A549 (cell line): ENCODE data around the gene RNF145.
A peak's percentile ranks its signal among the peaks of the same experiment; 100 is the strongest.

Source experiments
- CBX8 ChIP-seq: fragments of 200-600 bp; sonication (generic); IDR thresholded peaks from 2 replicates; pipeline ENCODE4 v1.6.1; 2016
- CEBPB ChIP-seq, 2 experiments: fragments of >200 bp in 1 of 2; sonication (Bioruptor Twin) in 1 of 2; formaldehyde crosslinking in 1 of 2; IDR thresholded peaks; 2 replicates each; pipeline ENCODE4 v1.6.1; 2012 to 2016
- CTCF ChIP-seq: fragments of >200 bp; sonication (Bioruptor Twin); formaldehyde crosslinking; IDR thresholded peaks from 3 replicates; pipeline ENCODE4 v1.5.1; 2016
- FOSL2 ChIP-seq, 2 experiments: fragments of 450-650 bp in 1 of 2; fragments of >200 bp in 1 of 2; sonication (Bioruptor Twin) in 1 of 2; formaldehyde crosslinking; IDR thresholded peaks; 2 replicates each; pipeline versions ENCODE4 v1.5.0 to v1.6.1; 2016 to 2020; ENCODE audit warnings: mild to moderate bottlenecking in 1 of 2, moderate library complexity in 1 of 2
- FOXS1 ChIP-seq: fragments of 250-450 bp; sonication (Bioruptor Pico); IDR thresholded peaks from 2 replicates; pipeline ENCODE4 v1.5.0; 2020; ENCODE audit warnings: mild to moderate bottlenecking, moderate library complexity
- HES2 ChIP-seq: fragments of >200 bp; sonication (Bioruptor Twin); formaldehyde crosslinking; IDR thresholded peaks from 2 replicates; pipeline ENCODE4 v1.6.1; 2016
- MAFK ChIP-seq: fragments of 450-650 bp; IDR thresholded peaks from 2 replicates; pipeline ENCODE4 v1.6.1; 2014; ENCODE audit not compliant: partially characterized antibody
- POLR2A ChIP-seq: IDR thresholded peaks from 2 replicates; pipeline ENCODE4 v1.6.1; 2012; ENCODE audit warnings: mild to moderate bottlenecking, low read length
- RAD21 ChIP-seq, 2 experiments: fragments of >200 bp in 1 of 2; sonication (Bioruptor Twin) in 1 of 2; formaldehyde crosslinking in 1 of 2; IDR thresholded peaks in 1 of 2; conservative IDR thresholded peaks in 1 of 2; 2 replicates in 1 of 2; 3 replicates in 1 of 2; pipeline ENCODE4 v1.6.1; 2012 to 2018; ENCODE audit warnings: inconsistent platforms in 1 of 2
- USF2 ChIP-seq: fragments of 450-650 bp; IDR thresholded peaks from 2 replicates; pipeline ENCODE4 v1.6.1; 2014; ENCODE audit warnings: antibody characterized with exemption

GRCh38 chr5:159240301-159240870 is 31.0 kb upstream of the RNF145 start:
- TF ChIP-seq FOSL2 (IDR thresholded peaks at IDR 0.05) = peak; percentile 64
- TF ChIP-seq FOSL2 (CRISPR knock-in tag; IDR thresholded peaks at IDR 0.05) = peak; percentile 89
- TF ChIP-seq USF2 = no peak
- TF ChIP-seq POLR2A = no peak
- TF ChIP-seq RAD21 (conservative IDR thresholded peaks at IDR 0.05 in 1 of 2, IDR thresholded peaks at IDR 0.05 in 1 of 2) = 0 out of 5 replicates have a peak, but pooled peaks of 1 of the 2 experiments have one; percentile 24
- 0 out of 2 replicates have a peak, but pooled peaks have one; percentile 22 for TF ChIP-seq HES2
- TF ChIP-seq CTCF = no peak
- no peak for TF ChIP-seq MAFK
- TF ChIP-seq CEBPB (IDR thresholded peaks at IDR 0.05) = peak; percentile 78 to 91; a peak in 3 of 4 replicates
- no peak for TF ChIP-seq FOXS1
- no peak for TF ChIP-seq CBX8
